GM12872 (cell line): ENCODE measurements around the gene DYNC2I2.

ENCODE experiments used
- CTCF ChIP-seq: IDR thresholded peaks from 3 replicates; pipeline ENCODE4 v1.5.1; 2011; ENCODE audit warnings: low read depth, mild to moderate bottlenecking, low read length, moderate library complexity; ENCODE audit not compliant: insufficient read depth

Gene DYNC2I2

GRCh38 chr9:128626181-128626580 lies 30.5 kb downstream of the DYNC2I2 start:
- TF ChIP-seq CTCF = no peak

GRCh38 chr9:128625391-128626146 lies 31.1 kb downstream of the DYNC2I2 start:
- no peak for TF ChIP-seq CTCF

- TF ChIP-seq CTCF = no peak
These were observed 32.1 kb downstream of the DYNC2I2 start for GRCh38 chr9:128624566-128624965.

- no peak for TF ChIP-seq CTCF
These were observed 34.8 kb downstream of the DYNC2I2 start for GRCh38 chr9:128621730-128622455.

GRCh38 chr9:128619779-128620178 lies 36.9 kb downstream of the DYNC2I2 start:
- no peak for TF ChIP-seq CTCF

GRCh38 chr9:128619127-128619526 lies 37.5 kb downstream of the DYNC2I2 start:
- no peak for TF ChIP-seq CTCF

- no peak for TF ChIP-seq CTCF
These were observed 38.7 kb downstream of the DYNC2I2 start for GRCh38 chr9:128617943-128618342.
